ENCODE data around the gene DDAH1. TPM values are rescaled to one million over a fixed set of nuclear protein-coding genes. Genes with fewer than 3 reads are reported as not detected.
"Not testable (repeated sequence)": the region's sequence is repeated elsewhere in the genome, so short reads cannot be mapped to it uniquely, and the experiment has no call there.

The DDAH1 gene
- 10 to 100 TPM in 1 of 4 donors, 1 to 10 TPM in 3; 4.5 to 10.1 (median 5.8) TPM for total RNA-seq
- polyA plus RNA-seq = 3.8 TPM
- long read RNA-seq, donor 1, partial matches to known transcripts = 0 of 3 reads
- long read RNA-seq, donor 1, other reads (novel, unspliced or antisense) = 2 of 3 reads
- long read RNA-seq, donor 2, partial matches to known transcripts = 0 of 1 reads
- long read RNA-seq, donor 2, other reads (novel, unspliced or antisense) = 1 of 1 reads
- long read RNA-seq, donor 3, partial matches to known transcripts = 0 of 6 reads
- long read RNA-seq, donor 3, other reads (novel, unspliced or antisense) = 4 of 6 reads
- long read RNA-seq, donor 4, partial matches to known transcripts = 0 of 1 reads
- long read RNA-seq, donor 4, other reads (novel, unspliced or antisense) = 1 of 1 reads

- H3K4me3 ChIP-seq (ENCODE audit: low read length) = peak within 1 kb of the TSS; percentile 50
- no peaks in the 10 kb centered on the region for H3K4me1 ChIP-seq (ENCODE audit: control insufficient read depth, insufficient read depth, low read length)
- no peaks in the 10 kb centered on the region for H3K9me3 ChIP-seq (ENCODE audit: control insufficient read depth, low read length)
- WGBS = 4% methylated on average over 56 of the region's 56 CpGs
- H3K27me3 ChIP-seq (ENCODE audit: control insufficient read depth, insufficient read depth) = no peaks in the 10 kb centered on the region
- ATAC-seq (peak; percentile 82 to 90), DNase-seq (peak; percentile 57 to 83 (median 79))
- intact Hi-C loops (cut with DNase I) = no loop called here
- no peak within 1 kb of the TSS for H3K27ac ChIP-seq (ENCODE audit: low read length)
Measured at GRCh38 chr1:85465099-85465785, at the start of gene DDAH1. TSS of gene DDAH1 (minus strand) at chr1:85465159. CDS start at chr1:85465045, 114 bp downstream.

GRCh38 chr1:85513998-85514397 is 49.0 kb upstream of the DDAH1 start:
- DNase-seq; H3K4me1 ChIP-seq (ENCODE audit: control insufficient read depth, insufficient read depth, low read length); ATAC-seq; H3K27ac ChIP-seq (ENCODE audit: low read length); H3K9me3 ChIP-seq (ENCODE audit: control insufficient read depth, low read length); H3K4me3 ChIP-seq (ENCODE audit: low read length); intact Hi-C loops (cut with DNase I); H3K27me3 ChIP-seq (ENCODE audit: control insufficient read depth, insufficient read depth): not testable (repeated sequence)
- WGBS = 94% methylated on average over 4 of the region's 4 CpGs

GRCh38 chr1:85504417-85504816 is 39.5 kb upstream of the DDAH1 start:
- Histone ChIP-seq H3K27me3 (ENCODE audit: control insufficient read depth, insufficient read depth) (no peaks in the 10 kb centered on the region), H3K4me1 (ENCODE audit: control insufficient read depth, insufficient read depth, low read length) (no peaks in the 10 kb centered on the region), H3K27ac (ENCODE audit: low read length) (no peak overlapping the region), H3K4me3 (ENCODE audit: low read length) (no peak overlapping the region), H3K9me3 (ENCODE audit: control insufficient read depth, low read length) (no peaks in the 10 kb centered on the region)
- 89% methylated on average over 1 of the region's 1 CpG for WGBS
- ATAC-seq (no peak), DNase-seq (no peak)
- intact Hi-C loops (cut with DNase I) = loop anchor here (5.0 to 10.0 kb wide), 2 partner anchors 190 to 197 kb away; no protein-coding TSS in a partner anchor

GRCh38 chr1:85502625-85503083 is 37.7 kb upstream of the DDAH1 start:
- Histone ChIP-seq H3K27me3 (ENCODE audit: control insufficient read depth, insufficient read depth) (no peaks in the 10 kb centered on the region), H3K4me1 (ENCODE audit: control insufficient read depth, insufficient read depth, low read length) (no peaks in the 10 kb centered on the region), H3K4me3 (ENCODE audit: low read length) (no peak overlapping the region), H3K27ac (ENCODE audit: low read length) (no peak overlapping the region), H3K9me3 (ENCODE audit: control insufficient read depth, low read length) (no peaks in the 10 kb centered on the region)
- intact Hi-C loops (cut with DNase I) = loop anchor here (2.0 to 10.0 kb wide), 3 partner anchors 192 to 195 kb away; no protein-coding TSS in a partner anchor
- WGBS = 42% methylated on average over 3 of the region's 3 CpGs
- peak in 2 of 3 donors; percentile 25 to 60 for DNase-seq
- peak; percentile 81 to 90 for ATAC-seq

- no peak for DNase-seq
- 43% methylated on average over 4 of the region's 4 CpGs for WGBS
- H3K27ac ChIP-seq (ENCODE audit: low read length) = no peak overlapping the region
- peak in 1 of 2 donors; percentile 48 for ATAC-seq
- intact Hi-C loops (cut with DNase I) = loop anchor here (2.0 to 10.0 kb wide), 3 partner anchors 193 to 195 kb away; no protein-coding TSS in a partner anchor
- no peaks in the 10 kb centered on the region for H3K4me1 ChIP-seq (ENCODE audit: control insufficient read depth, insufficient read depth, low read length)
- H3K4me3 ChIP-seq (ENCODE audit: low read length) = no peak overlapping the region
- no peaks in the 10 kb centered on the region for H3K27me3 ChIP-seq (ENCODE audit: control insufficient read depth, insufficient read depth)
- no peaks in the 10 kb centered on the region for H3K9me3 ChIP-seq (ENCODE audit: control insufficient read depth, low read length)
Measured at GRCh38 chr1:85502171-85502570, 37.2 kb upstream of the DDAH1 start.

GRCh38 chr1:85501355-85501898 is 36.5 kb upstream of the DDAH1 start:
- Histone ChIP-seq H3K4me1 (ENCODE audit: control insufficient read depth, insufficient read depth, low read length) (no peaks in the 10 kb centered on the region), H3K27me3 (ENCODE audit: control insufficient read depth, insufficient read depth) (no peaks in the 10 kb centered on the region), H3K4me3 (ENCODE audit: low read length) (no peak overlapping the region), H3K27ac (ENCODE audit: low read length) (no peak overlapping the region), H3K9me3 (ENCODE audit: control insufficient read depth, low read length) (no peaks in the 10 kb centered on the region)
- DNase-seq = no peak
- no peak for ATAC-seq
- 82% methylated on average over 2 of the region's 2 CpGs for WGBS
- intact Hi-C loops (cut with DNase I) = loop anchor here (5.0 to 10.0 kb wide), 2 partner anchors 193 to 194 kb away; no protein-coding TSS in a partner anchor

GRCh38 chr1:85496941-85497582 is 32.1 kb upstream of the DDAH1 start:
- ATAC-seq (no peak), DNase-seq (no peak)
- H3K27ac ChIP-seq (ENCODE audit: low read length) = no peak overlapping the region
- H3K4me1 ChIP-seq (ENCODE audit: control insufficient read depth, insufficient read depth, low read length) = no peaks in the 10 kb centered on the region
- H3K27me3 ChIP-seq (ENCODE audit: control insufficient read depth, insufficient read depth) = no peaks in the 10 kb centered on the region
- no peak overlapping the region for H3K4me3 ChIP-seq (ENCODE audit: low read length)
- intact Hi-C loops (cut with DNase I) = loop anchor here in 1 of 4 donors (10.0 kb wide), 1 partner anchor 198 kb away; no protein-coding TSS in a partner anchor
- 70% methylated on average over 2 of the region's 2 CpGs for WGBS
- H3K9me3 ChIP-seq (ENCODE audit: control insufficient read depth, low read length) = no peaks in the 10 kb centered on the region

- no peak for DNase-seq
- no peak overlapping the region for H3K27ac ChIP-seq (ENCODE audit: low read length)
Measured at GRCh38 chr1:85495556-85495955, 30.6 kb upstream of the DDAH1 start.

GRCh38 chr1:85494904-85495266 is 29.9 kb upstream of the DDAH1 start:
- no peaks in the 10 kb centered on the region for H3K4me1 ChIP-seq (ENCODE audit: control insufficient read depth, insufficient read depth, low read length)
- no peaks in the 10 kb centered on the region for H3K27me3 ChIP-seq (ENCODE audit: control insufficient read depth, insufficient read depth)
- no peaks in the 10 kb centered on the region for H3K9me3 ChIP-seq (ENCODE audit: control insufficient read depth, low read length)
- peak in 1 of 3 donors; percentile 45 for DNase-seq
- no peak overlapping the region for H3K4me3 ChIP-seq (ENCODE audit: low read length)
- no peak overlapping the region for H3K27ac ChIP-seq (ENCODE audit: low read length)
- intact Hi-C loops (cut with DNase I) = loop anchor here in 1 of 4 donors (2.0 to 10.0 kb wide), 2 partner anchors 86 to 200 kb away; partner anchors contain the start of gene CCN1
- no peak for ATAC-seq
- 51% methylated on average over 2 of the region's 2 CpGs for WGBS

More at GRCh38 chr1:85495556-85495955, 30.6 kb upstream of the DDAH1 start:
- H3K9me3 ChIP-seq (ENCODE audit: control insufficient read depth, low read length) = no peaks in the 10 kb centered on the region
- WGBS = 93% methylated on average over 6 of the region's 6 CpGs
- intact Hi-C loops (cut with DNase I) = loop anchor here in 1 of 4 donors (2.0 to 10.0 kb wide), 2 partner anchors 85 to 199 kb away; partner anchors contain the start of gene CCN1
- H3K27me3 ChIP-seq (ENCODE audit: control insufficient read depth, insufficient read depth) = no peaks in the 10 kb centered on the region
- no peaks in the 10 kb centered on the region for H3K4me1 ChIP-seq (ENCODE audit: control insufficient read depth, insufficient read depth, low read length)
- no peak for ATAC-seq
- no peak overlapping the region for H3K4me3 ChIP-seq (ENCODE audit: low read length)

- no peaks in the 10 kb centered on the region for H3K4me1 ChIP-seq (ENCODE audit: control insufficient read depth, insufficient read depth, low read length)
- no peaks in the 10 kb centered on the region for H3K9me3 ChIP-seq (ENCODE audit: control insufficient read depth, low read length)
- no peak for DNase-seq
- H3K27me3 ChIP-seq (ENCODE audit: control insufficient read depth, insufficient read depth) = no peaks in the 10 kb centered on the region
- no peak overlapping the region for H3K27ac ChIP-seq (ENCODE audit: low read length)
- H3K4me3 ChIP-seq (ENCODE audit: low read length) = no peak overlapping the region
- 94% methylated on average over 1 of the region's 1 CpG for WGBS
- intact Hi-C loops (cut with DNase I) = loop anchor here in 1 of 4 donors (2.0 to 10.0 kb wide), 2 partner anchors 87 to 201 kb away; partner anchors contain the start of gene CCN1
- ATAC-seq = no peak
Measured at GRCh38 chr1:85494074-85494903, 29.3 kb upstream of the DDAH1 start.

Data from right cardiac atrium (tissue), 5 donors.